PC-3 (cell line): ENCODE data around the gene STXBP4. TPM values are rescaled to one million over a fixed set of nuclear protein-coding genes. Genes with fewer than 3 reads are reported as not detected.

Experiments
- ATAC-seq: fragments of 200-7000 bp; cut with Tn5 transposase; 2 replicates; pipeline ENCODE4 v1.9.1; 2020; ENCODE audit warnings: mild to moderate bottlenecking, moderate library complexity
- BruUV-seq: library from RNA; stranded (reverse); fragments of 400-500 nt; replicated peaks from 2 replicates; lab custom pipeline; 2021; lab: Mats Ljungman, UMichigan
- CTCF ChIA-PET: fragments of 300-600 bp; sonication (Branson Sonifier 250); formaldehyde crosslinking; loops from one replicate; lab custom pipeline; 2022; ENCODE audit warnings: antibody characterized with exemption; lab: Charles Lee
- POLR2A ChIA-PET: fragments of 300-600 bp; sonication (Branson Sonifier 250); formaldehyde crosslinking; loops from one replicate; lab custom pipeline; 2022; ENCODE audit warnings: antibody characterized with exemption; ENCODE audit not compliant: unreplicated experiment; lab: Charles Lee
- DNase-seq: peaks from one replicate; pipeline ENCODE4 v3.0.0-alpha.2; 2015
- H2AFZ ChIP-seq: fragments of 300-600 bp; sonication (generic); 2 replicates; pipeline ENCODE4 v1.6.0; 2016; ENCODE audit warnings: antibody characterized with exemption, low read length
- H3F3A ChIP-seq: fragments of 300-600 bp; sonication (generic); one replicate; pipeline ENCODE4 v1.6.0; 2017; ENCODE audit warnings: antibody characterized with exemption, low read length, control low read depth, mild to moderate bottlenecking; ENCODE audit not compliant: unreplicated experiment
- H3K27ac ChIP-seq: fragments of 300-600 bp; sonication (generic); 2 replicates; pipeline ENCODE4 v1.5.1; 2016; ENCODE audit warnings: mild to moderate bottlenecking, low read length
- H3K27me3 ChIP-seq: fragments of 300-600 bp; sonication (generic); 2 replicates; pipeline ENCODE4 v1.6.1; 2016; ENCODE audit warnings: low read length, mixed read lengths
- H3K36me3 ChIP-seq: fragments of 300-600 bp; sonication (generic); 2 replicates; pipeline ENCODE4 v1.6.1; 2016; ENCODE audit warnings: low read depth, mixed run types, low read length, mixed read lengths
- H3K4me1 ChIP-seq: fragments of 300-600 bp; sonication (generic); 2 replicates; pipeline ENCODE4 v1.5.1; 2016; ENCODE audit warnings: low read length; ENCODE audit not compliant: insufficient read depth
- H3K4me2 ChIP-seq: fragments of 300-600 bp; sonication (generic); 2 replicates; pipeline ENCODE4 v1.6.0; 2016; ENCODE audit warnings: low read length
- H3K4me3 ChIP-seq: fragments of 300-600 bp; sonication (generic); 2 replicates; pipeline ENCODE4 v1.5.1; 2016; ENCODE audit warnings: mild to moderate bottlenecking, low read length, mixed read lengths
- H3K79me2 ChIP-seq: fragments of 300-600 bp; sonication (generic); 2 replicates; pipeline ENCODE4 v1.6.1; 2017; ENCODE audit warnings: low read length, mixed read lengths
- H3K9ac ChIP-seq: fragments of 300-600 bp; sonication (generic); 2 replicates; pipeline ENCODE4 v1.6.0; 2016; ENCODE audit warnings: mild to moderate bottlenecking, low read length
- H3K9me2 ChIP-seq: fragments of 300-600 bp; sonication (generic); replicated peaks from 2 replicates; pipeline ENCODE4 v1.6.1; 2016; ENCODE audit warnings: mixed run types, low read length, mixed read lengths
- H3K9me3 ChIP-seq: fragments of 300-600 bp; sonication (generic); 2 replicates; pipeline ENCODE4 v1.6.1; 2016; ENCODE audit warnings: low read length, mixed read lengths
- H4K20me1 ChIP-seq: fragments of 300-600 bp; sonication (generic); 2 replicates; pipeline ENCODE4 v1.6.1; 2016; ENCODE audit warnings: low read length, mixed read lengths
- CTCF ChIP-seq: fragments of 300-600 bp; sonication (generic); conservative IDR thresholded peaks from 2 replicates; pipeline ENCODE4 v1.5.1; 2017; ENCODE audit warnings: antibody characterized with exemption, low read depth, mild to moderate bottlenecking, low read length
- EZH2 ChIP-seq: fragments of 300-600 bp; sonication (generic); IDR thresholded peaks from one replicate; pipeline ENCODE4 v1.6.1; 2017; ENCODE audit warnings: antibody characterized with exemption, mild to moderate bottlenecking, low read length; ENCODE audit not compliant: unreplicated experiment
- EZH2phosphoT487 ChIP-seq: fragments of 300-600 bp; sonication (generic); IDR thresholded peaks from 2 replicates; pipeline ENCODE4 v1.6.1; 2018; ENCODE audit warnings: mild to moderate bottlenecking, antibody characterized with exemption, low read length, borderline replicate concordance
- intact Hi-C: fragments of 100-400 bp; cut with micrococcal nuclease; formaldehyde crosslinking; loops from 2 replicates; pipeline ENCODE4 v1.9.0; 2023
- total RNA-seq: library from RNA; depleted of rRNA; stranded (reverse); fragments of >200 nt; gene quantifications from 2 replicates; pipeline ENCODE4 v1.2.3, GENCODE V29; 2014

Gene STXBP4
- total RNA-seq, 1 experiment from 2014 or later = 6.2 TPM

- TF ChIP-seq CTCF (no peak), EZH2phosphoT487 (no peak), EZH2 (no peak)
- Histone ChIP-seq H3K4me3 (no peak overlapping the region), H3K27ac (peak overlapping the region; percentile 66; the same call in 1 of the 2 replicates), H3F3A (no peaks in the 10 kb centered on the region), H3K9ac (no peak overlapping the region), H3K9me2 (no peaks in the 10 kb centered on the region), H3K36me3 (no peaks in the 10 kb centered on the region), H3K9me3 (no peaks in the 10 kb centered on the region), H2AFZ (no peak overlapping the region), H3K27me3 (no peaks in the 10 kb centered on the region), H3K79me2 (no peaks in the 10 kb centered on the region), H4K20me1 (no peaks in the 10 kb centered on the region), H3K4me2 (peak overlapping the region; percentile 6; the same call in 1 of the 2 replicates), H3K4me1 (peaks cover 42% of the 10 kb centered on the region)
- ChIA-PET CTCF (no interaction called here), POLR2A (no interaction called here)
- ATAC-seq (peak; percentile 21; the same call in 1 of the 2 replicates), DNase-seq (peak; percentile 34)
- BruUV-seq = no TSS peak
- intact Hi-C loops = loop anchor here (5.0 kb wide), 1 partner anchor 80 kb away; no protein-coding TSS in a partner anchor
Measured at GRCh38 chr17:55157165-55157564, 188.6 kb downstream of the STXBP4 start.

- H3K9me2 ChIP-seq = no peaks in the 10 kb centered on the region
- no peaks in the 10 kb centered on the region for H4K20me1 ChIP-seq
- H3K4me3 ChIP-seq = no peak overlapping the region
- H3K27me3 ChIP-seq = no peaks in the 10 kb centered on the region
- H3K4me1 ChIP-seq = peaks cover 52% of the 10 kb centered on the region
- peak; percentile 83 for DNase-seq
- no peaks in the 10 kb centered on the region for H3K9me3 ChIP-seq
- H3K4me2 ChIP-seq = peak overlapping the region; percentile 22; the same call in 1 of the 2 replicates
- no peak for TF ChIP-seq EZH2phosphoT487
- no peak for TF ChIP-seq CTCF
- TF ChIP-seq EZH2 = no peak
- no peaks in the 10 kb centered on the region for H3K79me2 ChIP-seq
- intact Hi-C loops = loop anchor here (5.0 kb wide), 1 partner anchor 79 kb away; no protein-coding TSS in a partner anchor
- CTCF ChIA-PET = no interaction called here
- H3K9ac ChIP-seq = no peak overlapping the region; the same call in 1 of the 2 replicates
- H2AFZ ChIP-seq = no peak overlapping the region
- H3K27ac ChIP-seq = peak overlapping the region; percentile 66
- ATAC-seq = peak; percentile 65
- POLR2A ChIA-PET = no interaction called here
- no peaks in the 10 kb centered on the region for H3K36me3 ChIP-seq
- no TSS peak for BruUV-seq
- no peaks in the 10 kb centered on the region for H3F3A ChIP-seq
Measured at GRCh38 chr17:55158439-55158838, 189.9 kb downstream of the STXBP4 start.

GRCh38 chr17:55159251-55159650, 190.7 kb downstream of the STXBP4 start:
- Histone ChIP-seq H3K79me2 (no peaks in the 10 kb centered on the region), H2AFZ (no peak overlapping the region), H4K20me1 (no peaks in the 10 kb centered on the region), H3K9me3 (no peaks in the 10 kb centered on the region), H3K4me3 (no peak overlapping the region), H3K9me2 (no peaks in the 10 kb centered on the region), H3K4me1 (peaks cover 53% of the 10 kb centered on the region), H3K9ac (peak overlapping the region; percentile 10; the same call in 1 of the 2 replicates), H3F3A (no peaks in the 10 kb centered on the region), H3K36me3 (no peaks in the 10 kb centered on the region), H3K4me2 (no peak overlapping the region), H3K27me3 (no peaks in the 10 kb centered on the region), H3K27ac (peak overlapping the region; percentile 66)
- POLR2A ChIA-PET = no interaction called here
- peak; percentile 55 for DNase-seq
- BruUV-seq = no TSS peak
- TF ChIP-seq EZH2phosphoT487 = no peak
- intact Hi-C loops = loop anchor here (5.0 kb wide), 1 partner anchor 78 kb away; no protein-coding TSS in a partner anchor
- CTCF ChIA-PET = no interaction called here
- ATAC-seq = no peak
